ENCODE measurements around the gene BRD3.

BRD3 gene

GRCh38 chr9:134011401-134011800 is 56.4 kb downstream of the BRD3 start:
- ChIA-PET POLR2A (no interaction called here), CTCF (interaction anchor here (1.2 kb wide), 1 partner anchor 18 kb away, joined by 3 read pairs; no protein-coding TSS in a partner anchor)
- Histone ChIP-seq H3K27ac (ENCODE audit: insufficient read depth in 1 of 2, low read depth in 1 of 2, low read length in 2 of 2, poor library complexity in 1 of 2, severe bottlenecking in 2 of 2) (no peak overlapping the region), H3K36me3 (ENCODE audit: control insufficient read depth in 4 of 4, insufficient read depth in 4 of 4, low read length in 3 of 4) (no peaks in the 10 kb centered on the region), H3K4me1 (ENCODE audit: control extremely low read depth in 1 of 4, control insufficient read depth in 4 of 4, insufficient read depth in 4 of 4, low read length in 3 of 4) (peaks cover 0 to 38% (median 16%) of the 10 kb centered on the region in 4 experiments), H3K4me3 (ENCODE audit: control insufficient read depth in 1 of 7, extremely low read depth in 1 of 7, insufficient read depth in 4 of 7, low read depth in 2 of 7, low read length in 6 of 7) (no peak overlapping the region), H3K9me3 (ENCODE audit: control extremely low read depth in 1 of 5, control insufficient read depth in 4 of 5, insufficient read depth in 2 of 5, low read depth in 1 of 5, low read length in 4 of 5) (peaks cover 0 to 14% (median 5%) of the 10 kb centered on the region in 5 experiments), H3K27me3 (replicated peaks in 2 of 5; ENCODE audit: control insufficient read depth in 4 of 5, insufficient read depth in 5 of 5, low read length in 4 of 5) (no peaks in the 10 kb centered on the region)
- WGBS (ENCODE audit: insufficient coverage), result 85% methylated on average over 5 of the region's 6 CpGs
- DNase-seq, result peak in 2 of 3 donors; percentile 58 to 60

- ChIA-PET CTCF (interaction anchor here (1.2 kb wide), 1 partner anchor 17 kb away, joined by 3 read pairs; no protein-coding TSS in a partner anchor), POLR2A (no interaction called here)
- peak; percentile 69 to 89 (median 89) for DNase-seq
- Histone ChIP-seq H3K36me3 (ENCODE audit: control insufficient read depth in 4 of 4, insufficient read depth in 4 of 4, low read length in 3 of 4) (no peaks in the 10 kb centered on the region), H3K9me3 (ENCODE audit: control extremely low read depth in 1 of 5, control insufficient read depth in 4 of 5, insufficient read depth in 2 of 5, low read depth in 1 of 5, low read length in 4 of 5) (peaks cover 0 to 14% (median 5%) of the 10 kb centered on the region in 5 experiments), H3K4me3 (ENCODE audit: control insufficient read depth in 1 of 7, extremely low read depth in 1 of 7, insufficient read depth in 4 of 7, low read depth in 2 of 7, low read length in 6 of 7) (peak overlapping the region in 1 of 7 experiments; percentile 26), H3K4me1 (ENCODE audit: control extremely low read depth in 1 of 4, control insufficient read depth in 4 of 4, insufficient read depth in 4 of 4, low read length in 3 of 4) (peaks cover 0 to 38% (median 16%) of the 10 kb centered on the region in 4 experiments), H3K27me3 (replicated peaks in 2 of 5; ENCODE audit: control insufficient read depth in 4 of 5, insufficient read depth in 5 of 5, low read length in 4 of 5) (no peaks in the 10 kb centered on the region), H3K27ac (ENCODE audit: insufficient read depth in 1 of 2, low read depth in 1 of 2, low read length in 2 of 2, poor library complexity in 1 of 2, severe bottlenecking in 2 of 2) (no peak overlapping the region)
- WGBS (ENCODE audit: insufficient coverage), result 34% methylated on average over 16 of the region's 20 CpGs
Measured at GRCh38 chr9:134010310-134011173, 57.3 kb downstream of the BRD3 start.

GRCh38 chr9:134007571-134007970 is 60.3 kb downstream of the BRD3 start:
- Histone ChIP-seq H3K27me3 (replicated peaks in 2 of 5; ENCODE audit: control insufficient read depth in 4 of 5, insufficient read depth in 5 of 5, low read length in 4 of 5) (no peaks in the 10 kb centered on the region), H3K4me3 (ENCODE audit: control insufficient read depth in 1 of 7, extremely low read depth in 1 of 7, insufficient read depth in 4 of 7, low read depth in 2 of 7, low read length in 6 of 7) (no peak overlapping the region), H3K4me1 (ENCODE audit: control extremely low read depth in 1 of 4, control insufficient read depth in 4 of 4, insufficient read depth in 4 of 4, low read length in 3 of 4) (peaks cover 0 to 38% (median 16%) of the 10 kb centered on the region in 4 experiments), H3K27ac (ENCODE audit: insufficient read depth in 1 of 2, low read depth in 1 of 2, low read length in 2 of 2, poor library complexity in 1 of 2, severe bottlenecking in 2 of 2) (no peak overlapping the region), H3K36me3 (ENCODE audit: control insufficient read depth in 4 of 4, insufficient read depth in 4 of 4, low read length in 3 of 4) (no peaks in the 10 kb centered on the region), H3K9me3 (ENCODE audit: control extremely low read depth in 1 of 5, control insufficient read depth in 4 of 5, insufficient read depth in 2 of 5, low read depth in 1 of 5, low read length in 4 of 5) (peaks cover 0 to 8% (median 4%) of the 10 kb centered on the region in 5 experiments)
- WGBS (ENCODE audit: insufficient coverage), result 90% methylated on average over 7 of the region's 9 CpGs
- CTCF ChIA-PET, result interaction anchor here (0.7 to 1.9 kb wide), 3 partner anchors 14 to 125 kb away, joined by 3 to 7 read pairs (median 4); no protein-coding TSS in a partner anchor
- POLR2A ChIA-PET, result no interaction called here
- DNase-seq, result no peak

- Histone ChIP-seq H3K27me3 (replicated peaks in 2 of 5; ENCODE audit: control insufficient read depth in 4 of 5, insufficient read depth in 5 of 5, low read length in 4 of 5) (no peaks in the 10 kb centered on the region), H3K4me1 (ENCODE audit: control extremely low read depth in 1 of 4, control insufficient read depth in 4 of 4, insufficient read depth in 4 of 4, low read length in 3 of 4) (peaks cover 0 to 38% (median 16%) of the 10 kb centered on the region in 4 experiments), H3K27ac (ENCODE audit: insufficient read depth in 1 of 2, low read depth in 1 of 2, low read length in 2 of 2, poor library complexity in 1 of 2, severe bottlenecking in 2 of 2) (no peak overlapping the region), H3K4me3 (ENCODE audit: control insufficient read depth in 1 of 7, extremely low read depth in 1 of 7, insufficient read depth in 4 of 7, low read depth in 2 of 7, low read length in 6 of 7) (no peak overlapping the region), H3K36me3 (ENCODE audit: control insufficient read depth in 4 of 4, insufficient read depth in 4 of 4, low read length in 3 of 4) (no peaks in the 10 kb centered on the region), H3K9me3 (ENCODE audit: control extremely low read depth in 1 of 5, control insufficient read depth in 4 of 5, insufficient read depth in 2 of 5, low read depth in 1 of 5, low read length in 4 of 5) (peaks cover 0 to 8% (median 4%) of the 10 kb centered on the region in 5 experiments)
- CTCF ChIA-PET, result interaction anchor here (3.4 kb wide), 1 partner anchor 13 kb away, joined by 19 read pairs; no protein-coding TSS in a partner anchor
- peak in 2 of 3 donors; percentile 31 to 46 for DNase-seq
- 11% methylated on average over 2 of the region's 6 CpGs for WGBS (ENCODE audit: insufficient coverage)
- POLR2A ChIA-PET, result no interaction called here
Measured at GRCh38 chr9:134007150-134007549, 60.7 kb downstream of the BRD3 start.

- POLR2A ChIA-PET, result interaction anchor here (0.7 kb wide), 1 partner anchor 202 kb away, joined by 3 read pairs; no protein-coding TSS in a partner anchor
Measured at GRCh38 chr9:134005381-134005780, 62.4 kb downstream of the BRD3 start.

GRCh38 chr9:134004881-134005280 is 62.9 kb downstream of the BRD3 start:
- POLR2A ChIA-PET, result interaction anchor here (0.7 kb wide), 1 partner anchor 202 kb away, joined by 3 read pairs; no protein-coding TSS in a partner anchor
- Histone ChIP-seq H3K36me3 (ENCODE audit: control insufficient read depth in 4 of 4, insufficient read depth in 4 of 4, low read length in 3 of 4) (no peaks in the 10 kb centered on the region), H3K4me1 (ENCODE audit: control extremely low read depth in 1 of 4, control insufficient read depth in 4 of 4, insufficient read depth in 4 of 4, low read length in 3 of 4) (peaks cover 0 to 22% (median 10%) of the 10 kb centered on the region in 4 experiments), H3K27ac (ENCODE audit: insufficient read depth in 1 of 2, low read depth in 1 of 2, low read length in 2 of 2, poor library complexity in 1 of 2, severe bottlenecking in 2 of 2) (no peak overlapping the region), H3K4me3 (ENCODE audit: control insufficient read depth in 1 of 7, extremely low read depth in 1 of 7, insufficient read depth in 4 of 7, low read depth in 2 of 7, low read length in 6 of 7) (no peak overlapping the region), H3K27me3 (replicated peaks in 2 of 5; ENCODE audit: control insufficient read depth in 4 of 5, insufficient read depth in 5 of 5, low read length in 4 of 5) (no peaks in the 10 kb centered on the region), H3K9me3 (ENCODE audit: control extremely low read depth in 1 of 5, control insufficient read depth in 4 of 5, insufficient read depth in 2 of 5, low read depth in 1 of 5, low read length in 4 of 5) (no peaks in the 10 kb centered on the region)
- no peak for DNase-seq
- 88% methylated on average over 13 of the region's 14 CpGs for WGBS (ENCODE audit: insufficient coverage)
- CTCF ChIA-PET, result interaction anchor here (2.2 to 3.4 kb wide), 2 partner anchors 10 to 223 kb away, joined by 7 to 19 read pairs; no protein-coding TSS in a partner anchor

More at GRCh38 chr9:134005381-134005780, 62.4 kb downstream of the BRD3 start:
- H3K27ac ChIP-seq (ENCODE audit: insufficient read depth in 1 of 2, low read depth in 1 of 2, low read length in 2 of 2, poor library complexity in 1 of 2, severe bottlenecking in 2 of 2), result no peak overlapping the region
- no peaks in the 10 kb centered on the region for H3K9me3 ChIP-seq (ENCODE audit: control extremely low read depth in 1 of 5, control insufficient read depth in 4 of 5, insufficient read depth in 2 of 5, low read depth in 1 of 5, low read length in 4 of 5)
- 90% methylated on average over 8 of the region's 8 CpGs for WGBS (ENCODE audit: insufficient coverage)
- H3K4me1 ChIP-seq (ENCODE audit: control extremely low read depth in 1 of 4, control insufficient read depth in 4 of 4, insufficient read depth in 4 of 4, low read length in 3 of 4), result peaks cover 0 to 27% (median 12%) of the 10 kb centered on the region in 4 experiments
- no peaks in the 10 kb centered on the region for H3K36me3 ChIP-seq (ENCODE audit: control insufficient read depth in 4 of 4, insufficient read depth in 4 of 4, low read length in 3 of 4)
- H3K27me3 ChIP-seq (replicated peaks in 2 of 5; ENCODE audit: control insufficient read depth in 4 of 5, insufficient read depth in 5 of 5, low read length in 4 of 5), result no peaks in the 10 kb centered on the region
- CTCF ChIA-PET, result interaction anchor here (2.2 to 3.4 kb wide), 2 partner anchors 11 to 223 kb away, joined by 7 to 19 read pairs; no protein-coding TSS in a partner anchor
- no peak for DNase-seq
- no peak overlapping the region for H3K4me3 ChIP-seq (ENCODE audit: control insufficient read depth in 1 of 7, extremely low read depth in 1 of 7, insufficient read depth in 4 of 7, low read depth in 2 of 7, low read length in 6 of 7)

Measured in common myeloid progenitor, CD34-positive (primary cell).